NCI-H2081 treated with DMSO at 0.1 percent for 48 hours (cell line): ENCODE results near the gene HSPA9.

Source experiments
- DNase-seq: peaks from one replicate; lab custom pipeline; 2025; lab: John Stamatoyannopoulos, UW

Gene HSPA9

GRCh38 chr5:138575194-138576015, at the start of gene HSPA9:
Gene HSPA9 (minus strand): TSS chr5:138575401. CDS start chr5:138575318, 83 bp downstream.
- peak; percentile 91 for DNase-seq

- DNase-seq = no peak
Measured at GRCh38 chr5:138623053-138623452, 47.9 kb upstream of the HSPA9 start.

DNA sequence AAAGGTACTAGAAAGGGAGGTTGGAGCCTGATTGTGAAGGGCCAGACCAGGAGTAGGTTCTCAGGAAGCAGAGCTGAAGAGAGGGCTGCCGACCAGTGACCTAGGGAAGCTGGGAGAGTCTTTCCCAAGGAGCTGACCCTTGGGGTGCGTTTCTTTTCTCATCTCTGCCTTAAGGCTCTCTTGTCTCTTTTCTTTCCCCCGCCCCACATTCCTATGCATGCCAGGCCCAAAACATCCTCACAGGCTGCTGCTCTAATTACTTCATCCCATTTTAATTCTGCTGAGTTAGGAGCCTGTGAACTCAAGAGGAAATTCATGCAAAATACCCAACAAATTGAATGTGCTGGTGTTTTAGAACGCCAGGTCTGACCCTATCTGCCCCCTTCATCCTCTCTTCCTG, 46.9 kb upstream of the HSPA9 start:
- no peak for DNase-seq

GRCh38 chr5:138620663-138621224, 45.5 kb upstream of the HSPA9 start:
- DNase-seq = no peak

DNA sequence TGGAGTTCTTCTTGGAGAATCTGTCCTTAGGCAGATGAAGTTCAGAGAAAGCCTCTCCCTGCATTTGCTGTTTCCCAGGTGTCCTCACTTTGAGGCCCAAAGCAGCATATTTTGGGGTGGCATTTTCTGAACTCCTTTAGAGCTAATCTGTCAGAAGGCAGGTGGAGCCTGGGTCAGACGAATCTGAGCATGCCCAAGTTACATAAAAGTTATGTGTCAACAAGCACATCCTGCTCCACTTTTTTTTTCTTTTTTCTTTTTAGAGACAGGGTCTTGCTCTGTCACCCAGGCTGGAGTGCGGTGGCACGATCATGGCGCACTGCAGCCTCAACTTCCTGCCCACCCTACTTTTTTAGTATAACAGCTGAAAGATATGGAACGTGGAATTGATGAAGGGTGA, 41.3 kb upstream of the HSPA9 start:
- no peak for DNase-seq

GRCh38 chr5:138615461-138615860, 40.3 kb upstream of the HSPA9 start:
- DNase-seq = no peak

- DNase-seq = no peak
Measured at GRCh38 chr5:138611678-138612218, 36.5 kb upstream of the HSPA9 start.

DNA sequence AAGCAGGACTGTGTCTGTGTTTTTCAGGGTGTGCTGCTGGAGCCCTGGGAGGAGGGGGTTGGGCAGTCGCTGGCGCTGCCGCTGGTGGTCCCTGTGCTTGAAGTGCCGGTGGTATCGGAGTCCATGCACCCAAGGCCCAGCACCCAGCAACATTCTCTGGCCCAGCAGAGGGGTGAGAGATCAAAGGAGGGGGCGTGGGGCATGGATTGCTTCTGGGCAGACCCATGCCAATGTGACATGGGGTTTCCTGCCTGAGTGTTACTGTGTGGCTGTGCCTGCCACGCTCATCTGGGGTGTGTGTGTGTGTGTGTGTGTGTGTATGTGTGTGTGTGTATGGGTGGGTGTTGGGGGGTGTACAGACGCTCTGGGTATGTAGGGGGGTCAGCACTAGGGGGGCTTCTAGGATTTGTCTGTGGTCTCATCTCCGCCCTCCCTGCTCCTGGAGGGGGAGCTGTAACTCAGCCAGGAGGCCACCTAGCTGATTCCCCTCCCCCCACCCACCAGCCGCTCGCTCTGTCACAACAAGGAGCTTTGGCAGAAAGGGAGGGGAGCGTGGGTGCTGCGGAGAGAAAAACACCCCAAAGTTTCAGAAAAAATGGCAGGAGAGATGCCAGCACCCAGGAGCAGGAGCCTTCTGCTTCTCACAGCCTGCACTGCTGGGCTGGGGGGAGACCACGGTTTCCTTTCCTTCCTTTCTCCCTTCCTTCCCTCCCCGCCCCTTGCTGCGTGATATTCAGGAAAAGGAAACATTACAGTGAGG, 35.9 kb upstream of the HSPA9 start:
- DNase-seq = no peak

DNA sequence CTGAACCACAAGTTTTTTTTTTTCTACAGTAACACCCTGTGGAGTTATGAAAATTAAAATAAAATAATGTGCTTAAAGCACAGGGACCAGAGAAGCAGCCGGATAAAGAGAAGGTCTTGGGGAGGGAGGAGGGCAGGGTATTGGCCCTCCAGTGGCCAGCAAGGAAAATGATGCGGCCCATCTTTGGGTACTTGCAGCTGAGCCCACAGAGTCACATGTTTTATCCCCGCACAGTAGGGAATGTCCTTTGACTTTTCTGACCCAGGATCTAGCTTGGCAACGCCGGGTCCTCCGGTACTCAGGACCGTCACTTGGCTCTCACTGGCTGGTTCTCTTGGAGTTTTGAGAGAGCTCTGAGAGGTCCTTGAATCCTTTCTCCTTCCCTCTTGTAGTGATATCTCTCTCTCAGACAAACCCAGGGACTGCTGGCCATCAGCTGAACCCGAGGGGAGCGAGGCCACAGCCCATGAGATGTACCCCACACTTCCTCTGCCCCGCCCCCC, 35.3 kb upstream of the HSPA9 start:
- no peak for DNase-seq

DNA sequence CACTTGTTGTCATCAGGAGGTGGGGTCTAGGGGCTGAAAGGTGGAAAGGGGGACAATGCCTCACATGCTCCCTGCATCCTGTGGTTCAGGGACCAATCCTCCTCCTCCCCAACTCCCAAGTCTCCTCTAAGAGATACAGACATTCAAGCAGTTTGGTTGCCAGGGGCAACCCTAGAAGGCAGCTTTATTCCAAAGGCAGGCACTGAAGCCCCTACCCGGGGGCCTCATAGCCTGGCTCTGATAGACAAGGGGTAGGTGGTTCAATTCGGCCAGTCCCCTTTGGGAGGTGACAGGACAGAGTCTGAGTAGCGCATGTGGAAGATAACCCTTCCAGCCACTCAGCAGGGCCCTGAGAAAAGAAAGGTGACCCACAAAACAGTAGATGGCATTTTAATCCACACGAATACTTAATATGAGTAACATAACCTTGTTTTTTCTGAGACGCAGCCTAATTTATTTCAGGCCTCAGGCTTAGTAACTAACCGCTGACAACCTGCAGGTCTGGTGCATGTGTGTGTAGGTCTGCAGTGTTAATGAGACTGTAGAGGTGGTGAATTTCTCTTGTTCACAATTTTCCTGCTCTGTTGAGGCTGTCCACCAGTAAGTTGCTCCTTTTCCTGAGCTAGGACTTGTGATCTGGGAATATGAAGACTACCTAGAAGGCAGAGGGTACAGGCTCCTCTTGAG, 31.3 kb upstream of the HSPA9 start:
- DNase-seq = no peak

DNA sequence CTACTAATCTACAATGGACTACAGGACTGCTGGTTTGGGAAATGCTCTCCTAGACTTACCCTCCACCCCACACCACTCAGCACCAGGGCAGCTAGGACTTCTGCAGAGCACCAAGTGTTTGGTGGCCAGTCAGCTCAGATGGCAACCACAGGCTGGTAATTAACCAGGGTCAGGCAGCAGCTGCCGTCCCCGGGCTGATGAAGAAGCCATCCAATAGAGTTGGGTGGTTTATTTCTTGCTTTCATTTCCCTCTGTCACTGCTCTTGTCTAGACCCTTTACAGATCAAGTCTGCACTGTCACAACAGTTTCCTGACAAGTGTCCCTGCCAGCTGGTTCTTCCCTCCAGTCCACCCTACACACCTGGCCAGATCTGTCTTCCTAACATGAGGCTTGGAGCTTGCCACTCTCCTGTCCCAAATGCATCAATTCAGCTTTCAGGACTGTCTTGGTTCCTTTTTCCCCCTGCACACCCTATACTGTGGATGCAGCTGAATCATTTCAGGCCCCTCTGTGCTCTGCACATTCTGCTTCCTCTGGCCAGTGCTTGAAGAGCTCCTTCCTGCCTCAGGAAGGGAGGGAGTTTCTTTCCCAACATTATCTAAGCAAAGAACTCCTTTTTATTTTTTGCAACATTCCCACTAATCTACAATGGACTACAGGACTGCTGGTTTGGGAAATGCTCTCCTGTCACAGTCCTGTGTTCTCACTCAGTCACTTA, 30.2 kb upstream of the HSPA9 start:
- no peak for DNase-seq

GRCh38 chr5:138604176-138604785, 29.1 kb upstream of the HSPA9 start:
- no peak for DNase-seq

DNA sequence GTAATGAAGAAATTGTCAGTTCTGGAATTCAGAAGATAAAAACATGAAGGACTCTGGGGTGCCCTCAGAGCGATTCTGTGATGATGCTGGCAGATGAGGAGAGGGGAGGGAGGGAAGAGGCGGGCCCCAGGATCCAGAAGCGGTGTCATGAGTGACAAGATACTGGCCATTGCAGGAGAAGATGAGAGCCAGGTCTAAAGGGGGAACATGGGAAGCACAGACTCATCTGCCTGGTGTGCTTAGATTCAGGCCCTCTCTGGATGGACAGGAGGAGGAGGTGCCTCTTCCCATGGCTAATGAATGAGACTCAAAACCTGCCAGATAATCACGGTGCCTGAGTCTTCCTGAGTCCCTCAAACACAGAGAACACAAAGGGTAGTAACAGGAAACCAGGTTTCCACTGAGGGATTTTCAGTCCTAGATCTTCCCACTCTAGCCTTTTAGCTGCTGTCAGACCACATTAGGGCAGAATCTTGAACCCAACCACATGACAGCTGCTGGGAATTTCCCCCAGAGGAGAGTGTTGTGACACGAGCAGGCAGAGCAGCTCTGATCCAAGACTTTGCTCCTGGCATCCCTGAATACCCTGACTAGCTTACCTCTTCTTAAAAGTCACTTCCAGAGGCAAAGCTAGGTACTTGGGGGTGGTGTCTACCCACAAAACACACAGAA, 28.2 kb upstream of the HSPA9 start:
- no peak for DNase-seq

- DNase-seq = no peak
Measured at GRCh38 chr5:138602371-138603000, 27.3 kb upstream of the HSPA9 start.

GRCh38 chr5:138601444-138601843, 26.2 kb upstream of the HSPA9 start:
- DNase-seq = no peak

- DNase-seq = no peak
Measured at GRCh38 chr5:138600446-138600845, 25.2 kb upstream of the HSPA9 start.

DNA sequence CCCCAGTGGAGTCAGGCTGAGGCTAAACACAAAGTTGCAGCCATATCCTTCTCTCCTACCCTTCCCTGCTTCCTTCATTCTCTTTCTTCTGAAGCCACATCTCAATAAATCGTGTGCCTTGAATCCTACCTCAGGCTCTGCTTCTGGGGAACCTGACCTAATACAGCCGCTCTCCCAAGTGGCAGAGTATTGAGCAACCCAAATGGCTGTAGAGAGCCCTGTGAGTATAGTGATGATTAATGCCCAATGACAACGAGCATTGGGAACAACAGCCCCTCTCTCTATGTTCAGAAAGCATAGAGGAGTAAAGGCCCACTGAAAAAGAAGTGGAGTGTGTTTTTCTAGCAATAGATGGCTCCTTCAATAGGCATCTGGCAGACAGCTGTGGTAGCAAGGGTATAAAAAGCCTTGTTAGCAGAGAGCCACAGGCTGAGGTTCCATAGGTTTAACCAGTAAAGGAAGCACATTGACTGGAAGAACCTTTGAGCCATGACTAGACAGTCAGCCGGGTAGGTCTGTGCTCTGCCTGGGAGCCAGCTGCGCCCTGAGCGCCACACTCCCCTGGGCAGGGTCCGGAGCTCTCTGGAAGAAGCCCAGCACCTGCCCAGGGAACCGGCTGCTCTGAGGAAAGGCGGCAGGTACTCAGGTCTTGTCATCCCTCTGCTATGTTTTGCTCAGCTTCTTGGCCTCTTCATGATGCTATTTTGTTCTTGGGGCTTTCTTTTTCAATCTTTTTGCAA, 22.6 kb upstream of the HSPA9 start:
- no peak for DNase-seq

DNA sequence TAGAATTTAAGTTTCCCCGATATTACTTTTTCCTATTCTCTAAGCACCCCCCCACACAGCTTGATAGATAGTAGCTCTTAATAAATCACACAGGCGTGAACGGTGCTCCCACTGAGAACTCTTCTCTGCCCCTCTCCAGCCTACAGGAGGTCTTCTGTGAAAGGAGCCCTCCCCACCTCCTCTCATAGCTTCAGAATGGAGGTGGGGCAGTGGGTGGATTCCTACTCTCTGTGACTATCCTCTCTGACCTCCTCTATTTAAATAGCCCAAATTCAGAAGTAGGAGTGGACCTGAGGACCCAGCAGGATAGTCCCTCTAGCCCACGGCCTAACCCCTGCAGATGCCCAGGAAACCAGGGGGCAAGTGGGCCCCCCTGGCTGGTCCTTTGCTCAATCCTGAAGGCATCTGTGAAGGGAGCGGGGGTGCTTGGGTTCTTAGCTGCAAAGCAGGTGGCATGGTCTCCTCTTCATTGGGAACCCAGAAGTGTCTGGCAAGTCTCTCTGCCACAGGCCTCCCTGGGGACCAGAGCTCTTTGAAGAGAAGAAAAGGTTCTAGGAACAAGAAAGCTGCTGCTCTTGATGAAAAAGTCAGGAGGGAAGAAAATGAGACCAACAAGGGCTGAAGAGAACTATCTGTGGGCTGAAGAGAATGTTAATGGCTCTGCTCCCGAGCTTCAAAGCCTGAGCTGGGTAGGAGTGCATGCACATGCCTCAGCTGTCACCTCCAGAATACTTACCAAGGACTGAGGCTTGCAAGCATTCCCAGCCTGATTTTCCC, 21.1 kb upstream of the HSPA9 start:
- no peak for DNase-seq
